Activated T-cell treated with anti-CD3 and anti-CD28 coated beads, Interleukin-2, amount 50 U/mL, for 72 hours (primary cell): ENCODE measurements around the gene PAX5. TPM values are rescaled to one million over a fixed set of nuclear protein-coding genes. Genes with fewer than 3 reads are reported as not detected.
A peak's percentile ranks its signal among the peaks of the same experiment; 100 is the strongest.

ENCODE experiments used
- ATAC-seq, 2 donors: fragments of 150-1000 bp; cut with Tn5 transposase; replicated peaks in 1 of 2; 2 replicates each; pipeline ENCODE4 v1.10.0; 2021; ENCODE audit warnings: moderate library complexity in 2 of 2, mild to moderate bottlenecking in 1 of 2
- DNase-seq, 2 donors: peaks; one replicate each; pipeline ENCODE4 v3.0.0; 2021 to 2022; ENCODE audit warnings: mixed read lengths in 1 of 2
- H3K27ac Mint-ChIP-seq: one replicate; pipeline ENCODE4 v1.8.0; 2022; ENCODE audit warnings: mild to moderate bottlenecking, moderate library complexity, mixed read lengths
- H3K27me3 Mint-ChIP-seq: one replicate; pipeline ENCODE4 v1.8.0; 2022; ENCODE audit warnings: low read depth, mixed read lengths
- H3K36me3 Mint-ChIP-seq, 2 donors: one replicate each; pipeline ENCODE4 v1.8.0; 2022; ENCODE audit warnings: mixed read lengths in 2 of 2, mild to moderate bottlenecking in 1 of 2; ENCODE audit not compliant: insufficient read depth in 2 of 2
- H3K4me1 Mint-ChIP-seq: one replicate; pipeline ENCODE4 v1.8.0; 2022; ENCODE audit warnings: low read depth, mixed read lengths
- H3K4me3 Mint-ChIP-seq, 2 donors: one replicate each; pipeline ENCODE4 v1.8.0; 2022; ENCODE audit warnings: mild to moderate bottlenecking in 2 of 2, mixed read lengths in 2 of 2, moderate library complexity in 2 of 2
- H3K9me3 Mint-ChIP-seq, 2 donors: one replicate each; pipeline ENCODE4 v1.8.0; 2022; ENCODE audit warnings: mixed read lengths in 2 of 2
- total RNA-seq, 2 donors: library from RNA; stranded (reverse); gene quantifications; one replicate each; pipeline ENCODE4 v1.2.3, GENCODE V29; 2022

The PAX5 gene
- total RNA-seq, 2 donors from 2014 or later = 2.2 TPM

DNA sequence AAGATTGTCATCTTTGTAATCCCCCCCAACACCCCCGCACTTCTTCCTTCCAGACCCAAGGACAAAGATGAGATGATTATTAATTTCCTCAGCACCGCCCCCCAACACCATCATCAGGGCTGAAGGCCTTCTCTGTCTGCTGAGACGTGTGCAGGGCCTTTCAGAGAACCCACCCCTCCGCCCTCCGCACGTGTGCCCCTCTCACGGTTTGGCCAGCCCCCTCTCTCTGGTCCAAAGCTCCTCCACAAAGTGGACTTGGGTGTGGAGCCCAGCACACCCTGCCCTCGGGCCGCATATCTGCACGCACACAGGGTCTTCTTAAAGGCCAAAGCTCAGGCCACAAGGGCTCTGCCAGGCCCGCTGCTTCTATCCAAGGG lies 32.0 kb downstream of the PAX5 start:
- no peak for ATAC-seq
- Mint-ChIP-seq H3K4me3 (peak overlapping the region in 1 of 2 donors; percentile 65), H3K4me1 (no peaks in the 10 kb centered on the region)

DNA sequence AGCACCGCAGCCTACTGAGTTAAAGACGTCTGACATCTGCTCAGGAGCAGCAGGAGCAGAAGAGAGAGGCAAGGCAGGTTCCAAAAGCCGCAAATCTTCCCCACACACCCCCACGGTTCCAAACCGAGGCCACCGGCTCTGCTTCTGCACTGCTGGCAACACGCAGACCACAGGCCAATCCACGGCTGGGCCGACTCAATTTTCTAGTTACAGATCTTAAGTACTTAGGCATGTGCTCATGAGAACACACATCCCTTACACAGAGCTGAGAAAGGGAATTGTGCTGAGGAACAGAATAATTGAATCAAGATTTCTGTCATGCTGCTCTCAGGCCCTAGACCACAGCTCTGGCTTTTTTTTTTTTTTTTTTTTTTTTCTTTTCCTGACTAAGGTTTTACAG lies 32.6 kb downstream of the PAX5 start:
- Mint-ChIP-seq H3K4me3 (no peak overlapping the region), H3K27ac (no peak overlapping the region), H3K9me3 (no peaks in the 10 kb centered on the region), H3K4me1 (no peaks in the 10 kb centered on the region), H3K36me3 (no peaks in the 10 kb centered on the region), H3K27me3 (peaks cover 62% of the 10 kb centered on the region)
- ATAC-seq = no peak
- DNase-seq = no peak

More for the DNA sequence above, 32.0 kb downstream of the PAX5 start:
- Mint-ChIP-seq H3K36me3 (no peaks in the 10 kb centered on the region), H3K27me3 (peaks cover 64% of the 10 kb centered on the region), H3K27ac (no peak overlapping the region), H3K9me3 (no peaks in the 10 kb centered on the region)
- DNase-seq = no peak

DNA sequence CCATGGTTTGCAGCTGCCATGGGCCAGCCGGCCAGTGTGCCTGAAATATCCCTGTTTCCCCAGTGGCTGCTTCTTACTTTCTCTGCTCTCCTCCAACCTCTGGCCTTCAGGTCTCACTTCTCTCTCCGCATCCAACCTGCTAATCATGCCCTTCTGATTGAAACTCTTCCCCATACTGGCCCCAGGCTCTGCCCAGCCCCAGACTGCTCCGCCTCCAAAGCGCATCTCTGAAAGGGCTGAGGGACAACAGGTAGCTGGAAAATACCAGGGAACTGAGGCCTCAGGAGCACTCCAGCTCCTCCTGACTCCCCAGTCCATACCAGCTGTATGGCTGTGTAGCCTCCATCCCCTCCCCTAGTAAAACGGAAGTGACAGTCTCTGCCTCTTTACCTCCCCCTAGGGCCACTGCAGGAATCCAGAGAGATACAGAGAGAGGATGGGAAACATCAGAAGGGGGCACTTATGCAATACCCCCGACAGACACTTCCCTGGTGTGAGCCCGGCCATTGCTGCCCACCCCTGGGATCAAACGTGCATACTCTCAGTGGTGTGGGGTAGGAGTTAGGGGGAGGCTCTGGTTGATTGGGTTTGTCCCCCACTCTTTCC lies 34.2 kb downstream of the PAX5 start:
- ATAC-seq (no peak), DNase-seq (no peak)
- H3K4me3 Mint-ChIP-seq = no peak overlapping the region
- H3K4me1 Mint-ChIP-seq = no peaks in the 10 kb centered on the region
- no peaks in the 10 kb centered on the region for H3K9me3 Mint-ChIP-seq
- H3K27ac Mint-ChIP-seq = no peak overlapping the region
- no peaks in the 10 kb centered on the region for H3K36me3 Mint-ChIP-seq
- H3K27me3 Mint-ChIP-seq = peaks cover 48% of the 10 kb centered on the region

DNA sequence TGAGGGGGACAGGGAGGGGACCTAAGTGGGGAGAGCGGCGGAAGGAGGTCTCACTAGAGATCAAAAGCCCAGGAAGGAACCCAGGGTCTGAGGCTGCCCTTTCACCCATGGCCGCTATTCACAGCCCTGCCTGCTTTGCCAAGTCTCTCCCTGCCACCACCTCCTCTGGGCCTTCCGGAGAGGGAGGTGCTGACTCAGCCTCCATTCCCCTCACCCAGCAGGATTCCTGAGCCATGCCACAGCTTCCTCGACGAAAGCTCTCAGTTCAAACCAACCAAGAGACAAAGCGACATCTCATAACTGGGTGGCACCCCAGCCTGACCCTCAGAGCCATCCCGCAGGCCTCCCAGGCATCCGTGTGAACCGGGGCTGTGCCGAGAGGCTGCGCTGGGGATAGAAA lies 36.7 kb downstream of the PAX5 start:
- ATAC-seq (no peak), DNase-seq (no peak)
- Mint-ChIP-seq H3K4me3 (no peak overlapping the region), H3K36me3 (no peaks in the 10 kb centered on the region), H3K27ac (no peak overlapping the region), H3K4me1 (no peaks in the 10 kb centered on the region), H3K9me3 (no peaks in the 10 kb centered on the region), H3K27me3 (peaks cover 31% of the 10 kb centered on the region)

DNA sequence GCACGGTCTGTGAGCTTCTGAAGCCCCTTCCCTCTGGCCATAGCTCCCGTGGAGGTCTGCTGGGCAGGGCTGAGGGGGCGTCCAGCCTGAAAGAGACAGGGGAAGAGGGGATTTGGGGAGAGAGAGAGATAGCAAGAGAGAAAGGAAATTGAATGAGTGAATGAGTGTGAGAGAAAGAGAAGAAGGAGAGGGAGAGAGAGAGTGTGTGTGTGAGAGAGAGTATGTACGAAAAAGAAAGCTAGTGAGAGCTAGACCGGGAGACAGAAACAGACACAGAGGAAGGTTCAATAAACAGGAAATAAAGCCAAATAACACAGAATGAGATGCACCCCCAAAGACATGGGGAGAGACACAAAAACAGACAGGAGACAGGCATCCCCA lies 37.4 kb downstream of the PAX5 start:
- Mint-ChIP-seq H3K9me3 (peaks cover 0 to under 1% of the 10 kb centered on the region in 2 donors), H3K27me3 (peaks cover 24% of the 10 kb centered on the region), H3K4me3 (no peak overlapping the region), H3K27ac (no peak overlapping the region), H3K4me1 (peaks cover 4% of the 10 kb centered on the region), H3K36me3 (peaks cover 0 to 1% of the 10 kb centered on the region in 2 donors)
- DNase-seq = no peak
- ATAC-seq = no peak

DNA sequence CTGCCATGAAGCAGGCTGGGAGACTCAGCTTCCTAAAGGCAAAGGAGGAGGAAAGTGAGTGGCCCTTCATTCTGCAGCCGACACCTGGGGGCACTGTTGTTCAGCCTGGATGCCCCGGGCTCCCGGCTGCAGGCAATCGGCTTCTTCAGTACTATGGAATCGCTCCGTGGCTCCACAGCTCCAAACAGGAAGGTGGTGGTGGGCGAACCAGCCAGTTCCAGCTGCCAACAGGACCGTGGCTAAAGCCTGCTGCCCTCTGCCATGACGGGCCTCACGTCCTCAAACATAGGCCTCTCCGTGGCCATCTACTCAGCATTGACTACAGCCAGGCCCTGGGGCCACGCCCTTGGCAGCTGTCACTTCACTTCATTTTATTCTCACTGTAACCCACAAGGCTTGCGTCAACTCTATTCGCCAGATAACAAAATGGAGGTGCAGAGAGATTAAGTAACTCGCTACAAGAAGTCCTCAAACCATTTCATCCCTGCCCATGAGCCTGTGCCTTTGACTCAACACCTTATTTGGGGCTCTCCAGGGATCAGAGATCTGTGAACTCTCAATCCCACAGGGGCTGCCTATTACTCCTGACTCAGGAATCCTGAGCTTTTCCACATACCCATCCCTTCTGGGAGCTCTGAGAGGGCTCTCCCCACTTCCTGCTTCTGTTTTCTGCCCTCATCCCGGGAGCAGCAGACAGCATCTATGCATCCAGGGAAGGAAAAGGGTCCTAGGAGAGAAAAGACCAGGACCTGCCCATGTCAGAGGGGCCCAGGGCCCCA lies 38.0 kb downstream of the PAX5 start:
- H3K27me3 Mint-ChIP-seq = peaks cover 24% of the 10 kb centered on the region
- H3K4me1 Mint-ChIP-seq = peaks cover 4% of the 10 kb centered on the region
- H3K9me3 Mint-ChIP-seq = peaks cover 0 to 5% of the 10 kb centered on the region in 2 donors
- no peak overlapping the region for H3K27ac Mint-ChIP-seq
- DNase-seq (peak; percentile 57 to 66), ATAC-seq (peak; percentile 69 to 73)
- peaks cover 0 to 5% of the 10 kb centered on the region in 2 donors for H3K36me3 Mint-ChIP-seq
- H3K4me3 Mint-ChIP-seq = peak overlapping the region; percentile 36 to 43

DNA sequence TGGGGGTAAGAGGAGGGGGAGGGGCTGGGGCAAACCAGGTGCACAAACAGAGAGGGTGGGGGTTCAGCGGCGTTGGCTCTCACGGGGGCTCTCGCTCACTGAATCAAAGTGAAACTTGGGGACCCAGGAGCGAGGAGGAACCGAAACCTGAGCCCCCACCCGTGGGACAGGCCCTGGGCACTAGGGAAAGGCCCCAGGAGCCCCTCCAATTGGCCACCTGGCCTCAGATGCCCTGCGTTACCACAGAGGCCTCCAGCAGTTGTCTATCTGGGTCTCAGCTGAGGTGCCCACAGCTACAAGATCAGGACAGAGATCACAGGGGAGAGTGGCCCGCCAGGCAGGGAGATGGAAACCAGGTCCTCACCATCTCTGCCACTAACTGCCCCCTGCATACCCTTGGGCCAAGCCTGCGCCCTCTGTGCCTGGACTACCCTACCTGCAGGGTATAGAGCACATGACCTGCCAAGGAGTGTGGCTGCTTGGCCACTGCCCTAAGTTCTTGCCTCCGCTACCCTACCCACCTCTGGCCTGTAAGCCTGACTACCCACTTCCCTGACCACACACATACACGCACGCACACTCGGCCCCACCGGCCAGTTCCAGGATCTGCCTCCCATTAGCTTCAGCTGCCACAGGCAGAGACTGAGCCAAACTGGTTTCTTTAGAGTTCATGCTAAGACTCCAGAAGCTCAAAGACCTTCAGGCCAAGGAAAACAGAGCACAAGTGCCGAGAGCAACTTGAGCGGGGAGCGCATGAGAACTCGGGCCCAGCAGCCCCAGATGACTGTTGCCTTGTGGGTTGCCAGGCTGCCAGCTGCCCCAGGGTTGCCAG lies 39.9 kb downstream of the PAX5 start:
- ATAC-seq (no peak), DNase-seq (no peak)
- Mint-ChIP-seq H3K4me1 (peaks cover 4% of the 10 kb centered on the region), H3K27ac (no peak overlapping the region), H3K9me3 (peaks cover 0 to 11% of the 10 kb centered on the region in 2 donors), H3K36me3 (peaks cover 7 to 10% of the 10 kb centered on the region in 2 donors), H3K27me3 (peaks cover 28% of the 10 kb centered on the region), H3K4me3 (no peak overlapping the region)

DNA sequence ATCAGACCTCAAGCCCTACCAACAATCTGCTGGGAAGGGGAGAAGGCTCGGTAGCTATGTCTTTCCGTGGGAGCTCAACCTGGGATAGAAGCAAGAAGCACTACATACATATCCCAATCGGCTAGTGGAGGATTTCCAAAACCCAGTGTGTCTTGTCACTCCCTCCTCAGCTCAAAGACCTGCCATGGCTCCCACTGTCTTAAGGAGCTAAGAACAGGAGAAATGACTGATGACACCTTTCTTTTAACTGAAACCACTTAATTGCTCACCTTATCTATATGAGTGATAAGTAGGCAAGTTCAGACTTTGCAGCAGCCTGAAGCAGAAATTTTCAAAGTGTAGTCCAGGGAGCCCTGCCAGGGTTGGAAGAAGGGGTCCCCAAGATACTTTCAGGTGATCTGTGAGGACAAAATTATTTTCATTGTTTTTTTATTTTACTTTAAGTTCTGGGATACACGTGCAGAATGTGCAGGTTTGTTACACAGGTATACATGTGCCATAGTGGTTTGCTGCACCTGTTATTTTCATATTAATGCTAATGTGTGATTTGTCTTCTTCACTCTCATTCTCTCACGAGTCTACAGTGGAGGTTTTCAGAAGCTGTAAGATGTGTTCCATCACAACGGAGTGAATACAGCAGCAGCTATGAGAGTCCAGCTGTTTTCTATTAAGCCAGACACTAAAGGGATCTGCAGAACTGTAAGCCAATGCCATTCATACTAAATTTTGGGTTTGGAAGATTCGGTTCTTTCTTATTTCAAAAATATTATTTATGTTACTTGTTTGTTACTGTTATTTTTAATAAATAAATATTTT lies 41.4 kb downstream of the PAX5 start:
- H3K4me1 Mint-ChIP-seq = peaks cover 11% of the 10 kb centered on the region
- no peak for ATAC-seq
- no peak for DNase-seq
- H3K9me3 Mint-ChIP-seq = peaks cover 0 to 11% of the 10 kb centered on the region in 2 donors
- H3K27ac Mint-ChIP-seq = no peak overlapping the region
- H3K36me3 Mint-ChIP-seq = peaks cover 7 to 10% of the 10 kb centered on the region in 2 donors
- no peak overlapping the region for H3K4me3 Mint-ChIP-seq
- peaks cover 40% of the 10 kb centered on the region for H3K27me3 Mint-ChIP-seq

DNA sequence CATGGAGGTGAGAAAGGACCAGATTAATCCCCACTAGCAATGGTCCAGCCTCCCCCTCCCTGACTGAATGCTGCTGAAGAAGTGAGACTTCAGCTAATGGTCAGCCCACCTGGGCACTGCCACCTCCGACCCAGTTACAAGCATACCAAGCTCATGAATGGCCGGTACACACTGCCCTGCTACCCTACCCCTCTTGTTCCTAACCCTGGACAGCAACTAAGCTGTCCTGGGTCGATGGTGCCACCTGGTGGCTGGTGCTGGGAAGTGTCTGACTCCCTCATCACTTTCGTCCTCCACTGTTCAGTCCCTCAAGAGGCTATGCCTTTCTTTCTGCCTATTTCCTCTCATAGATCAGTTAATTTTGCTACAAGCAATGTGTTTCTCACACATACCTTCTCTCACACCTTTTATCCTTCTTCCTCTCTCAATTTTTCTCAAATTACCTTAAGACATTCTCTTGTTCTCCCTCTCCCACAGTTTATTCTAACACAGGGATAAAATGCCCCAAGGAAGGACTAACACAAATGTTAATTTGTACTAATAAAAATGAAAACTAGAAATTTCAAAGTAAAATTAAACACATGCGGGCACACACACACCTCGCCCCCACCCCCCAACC lies 42.4 kb downstream of the PAX5 start:
- no peak overlapping the region for H3K4me3 Mint-ChIP-seq
- no peak overlapping the region for H3K27ac Mint-ChIP-seq
- H3K36me3 Mint-ChIP-seq = peaks cover 7 to 10% of the 10 kb centered on the region in 2 donors
- peaks cover 0 to 11% of the 10 kb centered on the region in 2 donors for H3K9me3 Mint-ChIP-seq
- H3K27me3 Mint-ChIP-seq = peaks cover 50% of the 10 kb centered on the region
- ATAC-seq (peak; percentile 47 to 55), DNase-seq (peak; percentile 59 to 70)
- H3K4me1 Mint-ChIP-seq = peaks cover 21% of the 10 kb centered on the region

DNA sequence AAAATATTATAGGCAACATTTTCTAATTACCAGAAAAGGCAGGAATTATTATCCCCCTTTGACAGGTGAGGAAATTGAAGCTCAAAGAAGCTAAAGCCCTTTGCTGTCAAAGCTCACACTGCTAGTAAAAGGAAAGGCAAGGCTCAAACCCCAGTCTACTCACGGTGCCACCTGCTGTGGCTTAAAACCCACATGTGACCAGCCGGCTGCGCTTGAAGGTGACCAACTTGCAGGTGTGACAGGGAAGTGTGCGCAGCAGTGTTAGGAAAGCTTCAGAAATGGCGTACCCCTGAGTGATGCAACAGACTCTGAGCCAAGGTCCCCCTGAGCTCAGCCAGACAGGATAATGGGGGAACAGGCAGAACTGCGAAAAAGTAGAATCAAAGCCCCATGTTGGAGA lies 45.2 kb downstream of the PAX5 start:
- H3K27me3 Mint-ChIP-seq = peaks cover 70% of the 10 kb centered on the region
- H3K4me3 Mint-ChIP-seq = no peak overlapping the region
- H3K4me1 Mint-ChIP-seq = peaks cover 26% of the 10 kb centered on the region
- DNase-seq = no peak
- H3K27ac Mint-ChIP-seq = no peak overlapping the region
- peaks cover 0 to 11% of the 10 kb centered on the region in 2 donors for H3K9me3 Mint-ChIP-seq
- H3K36me3 Mint-ChIP-seq = peaks cover 7 to 10% of the 10 kb centered on the region in 2 donors
- ATAC-seq = no peak

DNA sequence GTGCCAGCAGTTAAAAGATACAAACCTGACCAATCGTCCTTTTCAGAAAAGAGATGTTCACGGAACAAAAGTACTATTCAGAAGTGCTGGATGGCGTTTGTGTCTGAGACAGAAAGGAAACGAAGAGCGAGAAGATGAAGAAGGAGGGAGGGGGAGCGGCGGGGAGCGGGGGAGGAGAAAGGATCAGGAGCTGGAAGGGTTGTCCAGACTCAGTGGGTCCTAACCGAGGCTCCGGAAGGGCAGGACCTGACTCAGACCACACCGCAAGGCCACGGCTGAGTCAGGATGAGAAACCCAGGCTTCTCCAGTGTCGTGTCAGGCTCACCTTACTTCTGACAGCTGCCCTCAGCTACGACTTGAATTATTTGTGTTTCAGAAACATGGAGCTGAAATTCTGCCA lies 46.2 kb downstream of the PAX5 start:
- ATAC-seq (peak; percentile 56 to 78), DNase-seq (peak; percentile 29 to 39)
- Mint-ChIP-seq H3K9me3 (peaks cover 0 to 11% of the 10 kb centered on the region in 2 donors), H3K4me1 (peaks cover 26% of the 10 kb centered on the region), H3K36me3 (peaks cover 7 to 10% of the 10 kb centered on the region in 2 donors), H3K27me3 (peaks cover 79% of the 10 kb centered on the region), H3K27ac (no peak overlapping the region), H3K4me3 (peak overlapping the region; percentile 63 to 69)

DNA sequence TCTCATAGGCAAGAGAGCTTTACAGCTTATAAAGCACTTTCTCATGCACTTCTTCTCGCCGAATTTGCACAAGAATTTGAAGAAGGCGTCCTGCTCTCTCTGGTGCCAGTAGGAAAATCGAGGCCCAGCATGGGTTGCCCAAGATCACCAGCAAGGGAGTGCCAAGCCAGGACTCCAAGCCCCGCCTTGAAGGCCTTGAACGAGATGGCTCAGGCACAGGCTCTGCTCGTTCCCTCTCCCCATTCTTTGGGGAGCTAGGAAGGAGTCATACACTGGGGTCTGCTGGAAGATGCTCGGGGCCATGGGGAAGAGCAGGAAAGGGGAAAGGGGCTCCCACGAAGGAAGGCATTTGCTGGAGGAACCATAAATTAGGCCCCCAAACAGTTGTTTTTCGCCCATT lies 46.7 kb downstream of the PAX5 start:
- Mint-ChIP-seq H3K27me3 (peaks cover 84% of the 10 kb centered on the region), H3K36me3 (peaks cover 7 to 10% of the 10 kb centered on the region in 2 donors), H3K27ac (no peak overlapping the region), H3K4me3 (peak overlapping the region; percentile 69 to 75), H3K4me1 (peaks cover 26% of the 10 kb centered on the region), H3K9me3 (peaks cover 0 to 11% of the 10 kb centered on the region in 2 donors)
- ATAC-seq = no peak
- no peak for DNase-seq
